Gastrocnemius medialis (tissue), 4 donors: ENCODE results near the gene MT1X. TPM values are rescaled to one million over a fixed set of nuclear protein-coding genes. Genes with fewer than 3 reads are reported as not detected.
A peak's percentile ranks its signal among the peaks of the same experiment; 100 is the strongest.

Source experiments
- ATAC-seq, 2 donors: fragments of 150-250 bp; one replicate each; pipeline ENCODE4 v1.9.1; 2016
- DNase-seq, 2 donors: peaks; one replicate each; pipeline ENCODE4 v3.0.0-alpha.2; 2019
- H3K27ac ChIP-seq, 4 donors: fragments of 200-600 bp; sonication (generic); 1 replicate in 1 of 4; 2 replicates in 3 of 4; pipeline ENCODE4 v1.5.1; 2016 to 2018; ENCODE audit warnings: mild to moderate bottlenecking in 2 of 4, moderate library complexity in 1 of 4
- H3K27me3 ChIP-seq, 3 donors: fragments of 200-600 bp; sonication (generic) in 2 of 3; 1 replicate in 1 of 3; 2 replicates in 2 of 3; pipeline versions ENCODE4 v1.5.1 to v1.6.0; 2016 to 2019; ENCODE audit warnings: mild to moderate bottlenecking in 1 of 3, moderate library complexity in 1 of 3
- H3K36me3 ChIP-seq, 2 donors: fragments of 200-600 bp; sonication (generic) in 1 of 2; one replicate each; pipeline ENCODE4 v1.5.1; 2017 to 2018
- H3K4me1 ChIP-seq, 2 donors: fragments of 200-600 bp; sonication (generic) in 1 of 2; one replicate each; pipeline ENCODE4 v1.5.1; 2016 to 2017; ENCODE audit warnings: mild to moderate bottlenecking in 2 of 2
- H3K4me3 ChIP-seq, 4 donors: fragments of 200-600 bp; sonication (generic) in 3 of 4; 1 replicate in 1 of 4; 2 replicates in 3 of 4; pipeline ENCODE4 v1.5.1; 2016 to 2019; ENCODE audit warnings: mild to moderate bottlenecking in 2 of 4
- H3K9me3 ChIP-seq, 3 donors: fragments of 200-600 bp; sonication (generic) in 2 of 3; 1 replicate in 1 of 3; 2 replicates in 2 of 3; pipeline ENCODE4 v1.5.1; 2016 to 2019
- POLR2A ChIP-seq, 2 donors: fragments of 450-650 bp; IDR thresholded peaks; one replicate each; pipeline ENCODE4 v1.6.1; 2017; ENCODE audit warnings: antibody characterized with exemption in 2 of 2, mild to moderate bottlenecking in 2 of 2, moderate library complexity in 2 of 2
- in situ Hi-C, 4 donors: fragments of 200-750 bp; cut with MboI; loops; one replicate each; pipeline versions ENCODE4 v1.15.0 to v1.8.0; 2017; ENCODE audit warnings: low sequenced_read_pairs in 4 of 4
- intact Hi-C: fragments of 100-400 bp; cut with DNase I; formaldehyde crosslinking; loops from one replicate; pipeline ENCODE4 v1.15.1; 2023; ENCODE audit warnings: low total_unique reads
- total RNA-seq, 4 donors: library from RNA; depleted of rRNA; stranded (reverse); fragments of >200 nt; gene quantifications; one replicate each; pipeline versions ENCODE4 v1.1.0 to v1.2.3, GENCODE V29; 2016
- TF ChIP-seq, protein P1 (sequence below), 5 experiments: fragments of 450-650 bp in 3 of 5; fragments of 200-600 bp in 2 of 5; sonication (generic) in 2 of 5; IDR thresholded peaks in 4 of 5; conservative IDR thresholded peaks in 1 of 5; 1 replicate in 4 of 5; 2 replicates in 1 of 5; pipeline ENCODE4 v1.5.1; 2016 to 2019; ENCODE audit warnings: antibody characterized with exemption in 5 of 5, mild to moderate bottlenecking in 3 of 5, moderate library complexity in 3 of 5

Gene MT1X
- total RNA-seq, 4 donors from 2014 or later = 3,871 to 10,589 (median 6,239) TPM

DNA sequence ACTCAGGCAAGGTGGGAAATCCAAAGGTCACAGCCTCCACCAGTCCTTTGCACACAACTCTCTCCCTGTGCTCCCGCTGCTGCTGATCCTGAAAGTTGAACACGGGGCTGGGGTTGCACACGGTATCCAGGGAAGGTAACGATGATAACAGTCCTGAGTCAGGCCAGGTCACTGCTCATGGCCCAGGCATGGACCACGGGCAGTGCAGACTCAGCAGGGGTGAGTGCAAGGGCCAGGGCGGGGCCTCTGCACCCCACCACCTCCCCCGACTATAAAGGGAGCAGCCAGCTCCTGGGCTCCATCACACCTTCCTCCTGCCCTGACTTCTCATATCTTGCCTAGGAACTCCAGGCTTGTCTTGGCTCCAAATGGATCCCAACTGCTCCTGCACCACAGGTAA lies 30.7 kb upstream of the MT1X start, which contains the start of gene MT1B:
Gene MT1B (plus strand): TSS at position 301 of the 400 bp plus-strand sequence. CDS start 68 bp downstream, at position 369.
- H3K27me3 ChIP-seq = peaks cover 0 to 8% (median 7%) of the 10 kb centered on the region in 3 donors
- DNase-seq (no peak), ATAC-seq (no peak)
- in situ Hi-C loops (no loop called here), intact Hi-C loops (no loop called here)
- no peak within 1 kb of the TSS for H3K4me3 ChIP-seq
- H3K4me1 ChIP-seq = no peaks in the 10 kb centered on the region
- no peaks in the 10 kb centered on the region for H3K36me3 ChIP-seq
- TF ChIP-seq POLR2A (IDR thresholded peaks at IDR 0.05) = no peak
- TF ChIP-seq, protein P1, sequence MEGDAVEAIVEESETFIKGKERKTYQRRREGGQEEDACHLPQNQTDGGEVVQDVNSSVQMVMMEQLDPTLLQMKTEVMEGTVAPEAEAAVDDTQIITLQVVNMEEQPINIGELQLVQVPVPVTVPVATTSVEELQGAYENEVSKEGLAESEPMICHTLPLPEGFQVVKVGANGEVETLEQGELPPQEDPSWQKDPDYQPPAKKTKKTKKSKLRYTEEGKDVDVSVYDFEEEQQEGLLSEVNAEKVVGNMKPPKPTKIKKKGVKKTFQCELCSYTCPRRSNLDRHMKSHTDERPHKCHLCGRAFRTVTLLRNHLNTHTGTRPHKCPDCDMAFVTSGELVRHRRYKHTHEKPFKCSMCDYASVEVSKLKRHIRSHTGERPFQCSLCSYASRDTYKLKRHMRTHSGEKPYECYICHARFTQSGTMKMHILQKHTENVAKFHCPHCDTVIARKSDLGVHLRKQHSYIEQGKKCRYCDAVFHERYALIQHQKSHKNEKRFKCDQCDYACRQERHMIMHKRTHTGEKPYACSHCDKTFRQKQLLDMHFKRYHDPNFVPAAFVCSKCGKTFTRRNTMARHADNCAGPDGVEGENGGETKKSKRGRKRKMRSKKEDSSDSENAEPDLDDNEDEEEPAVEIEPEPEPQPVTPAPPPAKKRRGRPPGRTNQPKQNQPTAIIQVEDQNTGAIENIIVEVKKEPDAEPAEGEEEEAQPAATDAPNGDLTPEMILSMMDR (IDR thresholded peaks at IDR 0.05 in 4 of 5, conservative IDR thresholded peaks at IDR 0.05 in 1 of 5) = no peak
- H3K9me3 ChIP-seq = no peaks in the 10 kb centered on the region
- H3K27ac ChIP-seq = no peak within 1 kb of the TSS

DNA sequence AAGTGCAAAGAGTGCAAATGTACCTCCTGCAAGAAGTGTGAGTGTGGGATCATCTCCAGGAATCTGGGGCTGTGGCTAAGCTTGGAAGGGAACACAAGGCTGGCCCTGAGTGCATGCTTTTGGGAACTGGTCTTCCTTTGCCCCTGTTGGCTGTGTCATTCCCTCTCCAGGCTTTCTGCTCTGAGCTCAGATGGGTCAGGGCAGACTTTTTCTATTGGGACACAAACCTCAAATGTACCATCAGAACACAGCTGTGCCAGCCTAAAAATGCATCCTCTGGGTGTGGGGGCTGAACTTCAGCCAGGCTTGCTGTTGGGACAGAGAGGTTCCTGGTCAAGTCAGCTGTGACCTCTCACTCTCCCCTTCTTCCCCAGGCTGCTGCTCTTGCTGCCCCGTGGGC lies 29.7 kb upstream of the MT1X start:
- H3K27me3 ChIP-seq = peaks cover 0 to 7% (median under 1%) of the 10 kb centered on the region in 3 donors
- DNase-seq = no peak
- intact Hi-C loops = no loop called here
- no peak overlapping the region for H3K27ac ChIP-seq
- peaks cover 0 to under 1% of the 10 kb centered on the region in 2 donors for H3K4me1 ChIP-seq
- no peaks in the 10 kb centered on the region for H3K36me3 ChIP-seq
- no peak overlapping the region for H3K4me3 ChIP-seq
- TF ChIP-seq, protein P1 (IDR thresholded peaks at IDR 0.05 in 4 of 5, conservative IDR thresholded peaks at IDR 0.05 in 1 of 5) = no peak
- TF ChIP-seq POLR2A (IDR thresholded peaks at IDR 0.05) = no peak
- in situ Hi-C loops = no loop called here
- no peak for ATAC-seq
- H3K9me3 ChIP-seq = no peaks in the 10 kb centered on the region

DNA sequence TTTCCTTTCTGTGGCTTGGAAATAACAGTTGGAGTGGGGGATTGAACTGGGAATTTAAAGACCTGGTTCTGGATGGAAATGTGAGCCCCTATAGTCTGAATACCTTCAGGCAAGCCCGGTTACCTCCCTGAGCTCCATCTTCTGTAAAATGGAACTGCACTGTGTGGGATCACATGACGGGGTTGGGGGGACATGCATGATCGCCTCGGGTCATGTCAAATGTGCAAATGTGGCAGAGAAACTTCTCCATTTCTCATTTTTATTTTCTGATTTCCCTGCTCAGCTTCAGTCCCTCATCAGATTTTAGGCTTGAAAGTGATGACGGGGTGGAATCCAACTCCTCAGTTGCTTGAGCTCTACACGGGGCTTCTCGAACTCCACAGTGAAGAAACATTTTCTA lies 29.1 kb upstream of the MT1X start:
- TF ChIP-seq, protein P1 (IDR thresholded peaks at IDR 0.05 in 4 of 5, conservative IDR thresholded peaks at IDR 0.05 in 1 of 5) = no peak
- TF ChIP-seq POLR2A (IDR thresholded peaks at IDR 0.05) = no peak
- in situ Hi-C loops = no loop called here
- no peak for ATAC-seq

DNA sequence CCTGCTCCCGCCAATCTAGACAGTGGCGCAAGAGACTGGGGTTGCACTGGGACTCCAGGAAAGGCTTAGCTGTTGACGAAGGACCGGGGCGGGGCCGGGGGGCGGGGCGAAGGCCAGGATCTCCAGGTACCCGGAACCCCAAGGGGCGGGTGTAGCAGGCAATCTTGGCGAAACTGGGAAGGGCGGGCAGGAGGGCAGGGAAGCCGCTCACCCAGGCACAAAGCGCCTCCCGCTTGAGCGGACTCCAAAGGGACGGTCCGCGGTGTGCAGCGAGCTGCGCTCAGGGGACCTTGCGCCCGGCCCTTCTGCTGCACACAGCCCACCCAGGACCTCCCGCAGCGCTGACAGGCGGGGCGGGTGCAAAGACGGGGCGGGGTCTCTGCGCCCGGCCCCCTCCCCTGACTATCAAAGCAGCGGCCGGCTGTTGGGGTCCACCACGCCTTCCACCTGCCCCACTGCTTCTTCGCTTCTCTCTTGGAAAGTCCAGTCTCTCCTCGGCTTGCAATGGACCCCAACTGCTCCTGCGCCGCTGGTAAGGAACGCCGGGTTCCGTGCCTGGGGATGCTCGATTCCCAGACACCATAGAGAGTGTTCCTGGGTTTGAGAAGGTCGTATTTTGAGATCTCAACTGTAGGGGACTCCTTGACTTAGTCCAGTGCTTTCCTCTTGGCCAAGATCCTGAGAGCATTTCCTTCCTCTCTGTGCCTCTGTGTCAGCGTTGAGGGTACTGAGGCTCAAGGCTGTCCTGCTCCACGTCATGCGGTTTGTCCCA lies 24.5 kb upstream of the MT1X start, which contains the start of gene MT1F:
Gene MT1F (plus strand): TSS at position 405 of the 772 bp plus-strand sequence. CDS start 100 bp downstream, at position 505.
- in situ Hi-C loops (no loop called here), intact Hi-C loops (no loop called here)
- peak within 1 kb of the TSS; percentile 42 to 67 (median 58) for H3K4me3 ChIP-seq
- H3K36me3 ChIP-seq = no peaks in the 10 kb centered on the region
- H3K9me3 ChIP-seq = no peaks in the 10 kb centered on the region
- peak; percentile 34 to 71 for DNase-seq
- peaks cover 5 to 13% (median 8%) of the 10 kb centered on the region in 3 donors for H3K27me3 ChIP-seq
- H3K4me1 ChIP-seq = peaks cover 0 to 7% of the 10 kb centered on the region in 2 donors
- H3K27ac ChIP-seq = peak within 1 kb of the TSS in 2 of 4 donors; percentile 20 to 49
- TF ChIP-seq, protein P1 (IDR thresholded peaks at IDR 0.05 in 4 of 5, conservative IDR thresholded peaks at IDR 0.05 in 1 of 5) = no peak
- TF ChIP-seq POLR2A (IDR thresholded peaks at IDR 0.05) = peak in 1 of 2 donors; percentile 11
- ATAC-seq = peak; percentile 71 to 83

More for the DNA sequence above, 29.1 kb upstream of the MT1X start:
- H3K9me3 ChIP-seq = no peaks in the 10 kb centered on the region
- H3K4me3 ChIP-seq = no peak overlapping the region
- intact Hi-C loops = no loop called here
- no peak overlapping the region for H3K27ac ChIP-seq
- peaks cover 0 to 4% of the 10 kb centered on the region in 2 donors for H3K4me1 ChIP-seq
- no peaks in the 10 kb centered on the region for H3K36me3 ChIP-seq
- no peak for DNase-seq
- peaks cover 0 to 2% (median under 1%) of the 10 kb centered on the region in 3 donors for H3K27me3 ChIP-seq
